SJSA1 (cell line): ENCODE results near the gene CACNA2D3. TPM values are rescaled to one million over a fixed set of nuclear protein-coding genes. Genes with fewer than 3 reads are reported as not detected.

Experiments
- DNase-seq, 2 experiments: peaks; one replicate each; pipeline ENCODE4 v3.0.0-alpha.2; 2015 to 2020; ENCODE audit warnings: low spot score in 2 of 2, low read depth in 1 of 2
- H3K27ac ChIP-seq: fragments of 250-450 bp; sonication (Bioruptor Pico); 2 replicates; pipeline ENCODE4 v1.5.1; 2020; ENCODE audit warnings: mild to moderate bottlenecking, moderate library complexity
- H3K27me3 ChIP-seq: fragments of 250-450 bp; sonication (Bioruptor Pico); replicated peaks from 2 replicates; pipeline ENCODE4 v1.5.1; 2020; ENCODE audit warnings: mild to moderate bottlenecking, moderate library complexity
- H3K36me3 ChIP-seq: fragments of 250-450 bp; sonication (Bioruptor Pico); 2 replicates; pipeline ENCODE4 v1.5.1; 2020; ENCODE audit warnings: mild to moderate bottlenecking
- H3K4me1 ChIP-seq: fragments of 250-450 bp; sonication (Bioruptor Pico); replicated peaks from 2 replicates; pipeline ENCODE4 v1.6.1; 2021; ENCODE audit warnings: mild to moderate bottlenecking
- H3K4me3 ChIP-seq: fragments of 250-450 bp; sonication (Bioruptor Pico); 2 replicates; pipeline ENCODE4 v1.5.1; 2020; ENCODE audit warnings: mild to moderate bottlenecking
- H3K9me3 ChIP-seq: fragments of 250-450 bp; sonication (Bioruptor Pico); replicated peaks from 2 replicates; pipeline ENCODE4 v1.5.1; 2020; ENCODE audit warnings: mild to moderate bottlenecking
- total RNA-seq: library from RNA; depleted of rRNA; stranded (reverse); fragments of >200 nt; shearing (Covaris generic); gene quantifications from 2 replicates; pipeline ENCODE4 v1.2.3, GENCODE V29; 2014

Gene CACNA2D3
- total RNA-seq, 1 experiment from 2014 or later, result not detected

- Histone ChIP-seq H3K27me3 (no peaks in the 10 kb centered on the region), H3K27ac (no peak overlapping the region), H3K4me3 (no peak overlapping the region), H3K9me3 (no peaks in the 10 kb centered on the region), H3K36me3 (no peaks in the 10 kb centered on the region), H3K4me1 (no peaks in the 10 kb centered on the region)
- DNase-seq, result no peak
Observed at GRCh38 chr3:54709785-54710184, 587.4 kb downstream of the CACNA2D3 start.

GRCh38 chr3:54710954-54711353 is 588.6 kb downstream of the CACNA2D3 start:
- no peaks in the 10 kb centered on the region for H3K4me1 ChIP-seq
- H3K27me3 ChIP-seq, result no peaks in the 10 kb centered on the region
- H3K9me3 ChIP-seq, result no peaks in the 10 kb centered on the region
- no peak overlapping the region for H3K4me3 ChIP-seq
- no peak for DNase-seq
- no peak overlapping the region for H3K27ac ChIP-seq
- H3K36me3 ChIP-seq, result no peaks in the 10 kb centered on the region

- H3K4me1 ChIP-seq, result no peaks in the 10 kb centered on the region
- DNase-seq, result no peak
- no peaks in the 10 kb centered on the region for H3K36me3 ChIP-seq
- no peaks in the 10 kb centered on the region for H3K27me3 ChIP-seq
- H3K4me3 ChIP-seq, result no peak overlapping the region
- H3K9me3 ChIP-seq, result no peaks in the 10 kb centered on the region
- H3K27ac ChIP-seq, result no peak overlapping the region
Observed at GRCh38 chr3:54712539-54712938, 590.2 kb downstream of the CACNA2D3 start.

- no peak overlapping the region for H3K27ac ChIP-seq
- H3K27me3 ChIP-seq, result no peaks in the 10 kb centered on the region
- no peaks in the 10 kb centered on the region for H3K9me3 ChIP-seq
- H3K4me3 ChIP-seq, result no peak overlapping the region
- DNase-seq, result no peak
- H3K4me1 ChIP-seq, result no peaks in the 10 kb centered on the region
- no peaks in the 10 kb centered on the region for H3K36me3 ChIP-seq
Observed at GRCh38 chr3:54713031-54713430, 590.7 kb downstream of the CACNA2D3 start.

- Histone ChIP-seq H3K4me3 (no peak overlapping the region), H3K27ac (no peak overlapping the region), H3K9me3 (no peaks in the 10 kb centered on the region), H3K4me1 (no peaks in the 10 kb centered on the region), H3K27me3 (no peaks in the 10 kb centered on the region), H3K36me3 (no peaks in the 10 kb centered on the region)
- DNase-seq, result no peak
Observed at GRCh38 chr3:54713455-54713854, 591.1 kb downstream of the CACNA2D3 start.

GRCh38 chr3:54714035-54714434 is 591.7 kb downstream of the CACNA2D3 start:
- no peak for DNase-seq
- H3K27me3 ChIP-seq, result no peaks in the 10 kb centered on the region
- no peaks in the 10 kb centered on the region for H3K9me3 ChIP-seq
- no peak overlapping the region for H3K4me3 ChIP-seq
- H3K4me1 ChIP-seq, result no peaks in the 10 kb centered on the region
- no peaks in the 10 kb centered on the region for H3K36me3 ChIP-seq
- no peak overlapping the region for H3K27ac ChIP-seq

GRCh38 chr3:54717506-54717905 is 595.2 kb downstream of the CACNA2D3 start:
- H3K36me3 ChIP-seq, result no peaks in the 10 kb centered on the region
- H3K27ac ChIP-seq, result no peak overlapping the region

GRCh38 chr3:54719914-54720313 is 597.6 kb downstream of the CACNA2D3 start:
- Histone ChIP-seq H3K9me3 (no peaks in the 10 kb centered on the region), H3K27ac (no peak overlapping the region), H3K4me3 (no peak overlapping the region), H3K4me1 (no peaks in the 10 kb centered on the region), H3K36me3 (no peaks in the 10 kb centered on the region), H3K27me3 (no peaks in the 10 kb centered on the region)
- no peak for DNase-seq

More at GRCh38 chr3:54717506-54717905, 595.2 kb downstream of the CACNA2D3 start:
- DNase-seq, result no peak
- Histone ChIP-seq H3K27me3 (no peaks in the 10 kb centered on the region), H3K4me1 (no peaks in the 10 kb centered on the region), H3K4me3 (no peak overlapping the region), H3K9me3 (no peaks in the 10 kb centered on the region)

- no peaks in the 10 kb centered on the region for H3K36me3 ChIP-seq
- H3K9me3 ChIP-seq, result no peaks in the 10 kb centered on the region
- no peak for DNase-seq
- H3K4me3 ChIP-seq, result no peak overlapping the region
- no peak overlapping the region for H3K27ac ChIP-seq
- no peaks in the 10 kb centered on the region for H3K4me1 ChIP-seq
- H3K27me3 ChIP-seq, result no peaks in the 10 kb centered on the region
Observed at GRCh38 chr3:54720604-54721003, 598.3 kb downstream of the CACNA2D3 start.

- Histone ChIP-seq H3K9me3 (no peaks in the 10 kb centered on the region), H3K36me3 (no peaks in the 10 kb centered on the region), H3K27ac (no peak overlapping the region), H3K27me3 (no peaks in the 10 kb centered on the region), H3K4me3 (no peak overlapping the region), H3K4me1 (no peaks in the 10 kb centered on the region)
- no peak for DNase-seq
Observed at GRCh38 chr3:54731732-54732445, 609.5 kb downstream of the CACNA2D3 start.

GRCh38 chr3:54733106-54734006 is 611.0 kb downstream of the CACNA2D3 start:
- H3K9me3 ChIP-seq, result no peaks in the 10 kb centered on the region
- H3K4me3 ChIP-seq, result no peak overlapping the region
- DNase-seq, result no peak
- no peaks in the 10 kb centered on the region for H3K27me3 ChIP-seq
- H3K27ac ChIP-seq, result no peak overlapping the region
- H3K36me3 ChIP-seq, result no peaks in the 10 kb centered on the region
- H3K4me1 ChIP-seq, result no peaks in the 10 kb centered on the region

- Histone ChIP-seq H3K27ac (no peak overlapping the region), H3K4me1 (no peaks in the 10 kb centered on the region), H3K36me3 (no peaks in the 10 kb centered on the region), H3K9me3 (no peaks in the 10 kb centered on the region), H3K27me3 (no peaks in the 10 kb centered on the region), H3K4me3 (no peak overlapping the region)
- DNase-seq, result no peak
Observed at GRCh38 chr3:54736459-54736858, 614.1 kb downstream of the CACNA2D3 start.

- H3K9me3 ChIP-seq, result no peaks in the 10 kb centered on the region
- H3K36me3 ChIP-seq, result no peaks in the 10 kb centered on the region
- no peak for DNase-seq
- no peak overlapping the region for H3K4me3 ChIP-seq
- no peak overlapping the region for H3K27ac ChIP-seq
- no peaks in the 10 kb centered on the region for H3K4me1 ChIP-seq
- no peaks in the 10 kb centered on the region for H3K27me3 ChIP-seq
Observed at GRCh38 chr3:54743755-54744154, 621.4 kb downstream of the CACNA2D3 start.

- Histone ChIP-seq H3K36me3 (no peaks in the 10 kb centered on the region), H3K4me1 (no peaks in the 10 kb centered on the region)
Observed at GRCh38 chr3:54744291-54744690, 621.9 kb downstream of the CACNA2D3 start.

More at GRCh38 chr3:54744291-54744690, 621.9 kb downstream of the CACNA2D3 start:
- H3K27me3 ChIP-seq, result no peaks in the 10 kb centered on the region
- no peak overlapping the region for H3K27ac ChIP-seq
- no peak overlapping the region for H3K4me3 ChIP-seq
- H3K9me3 ChIP-seq, result no peaks in the 10 kb centered on the region
- no peak for DNase-seq
